ENCODE results near the gene CLCN1. TPM values are rescaled to one million over a fixed set of nuclear protein-coding genes. Genes with fewer than 3 reads are reported as not detected.

The CLCN1 gene
- total and polyA plus RNA-seq, 2 of the 8 experiments (the other 6 are each of a cell fraction or from before 2014, with no cell fraction given) = 0.36 to 0.41 TPM

DNA sequence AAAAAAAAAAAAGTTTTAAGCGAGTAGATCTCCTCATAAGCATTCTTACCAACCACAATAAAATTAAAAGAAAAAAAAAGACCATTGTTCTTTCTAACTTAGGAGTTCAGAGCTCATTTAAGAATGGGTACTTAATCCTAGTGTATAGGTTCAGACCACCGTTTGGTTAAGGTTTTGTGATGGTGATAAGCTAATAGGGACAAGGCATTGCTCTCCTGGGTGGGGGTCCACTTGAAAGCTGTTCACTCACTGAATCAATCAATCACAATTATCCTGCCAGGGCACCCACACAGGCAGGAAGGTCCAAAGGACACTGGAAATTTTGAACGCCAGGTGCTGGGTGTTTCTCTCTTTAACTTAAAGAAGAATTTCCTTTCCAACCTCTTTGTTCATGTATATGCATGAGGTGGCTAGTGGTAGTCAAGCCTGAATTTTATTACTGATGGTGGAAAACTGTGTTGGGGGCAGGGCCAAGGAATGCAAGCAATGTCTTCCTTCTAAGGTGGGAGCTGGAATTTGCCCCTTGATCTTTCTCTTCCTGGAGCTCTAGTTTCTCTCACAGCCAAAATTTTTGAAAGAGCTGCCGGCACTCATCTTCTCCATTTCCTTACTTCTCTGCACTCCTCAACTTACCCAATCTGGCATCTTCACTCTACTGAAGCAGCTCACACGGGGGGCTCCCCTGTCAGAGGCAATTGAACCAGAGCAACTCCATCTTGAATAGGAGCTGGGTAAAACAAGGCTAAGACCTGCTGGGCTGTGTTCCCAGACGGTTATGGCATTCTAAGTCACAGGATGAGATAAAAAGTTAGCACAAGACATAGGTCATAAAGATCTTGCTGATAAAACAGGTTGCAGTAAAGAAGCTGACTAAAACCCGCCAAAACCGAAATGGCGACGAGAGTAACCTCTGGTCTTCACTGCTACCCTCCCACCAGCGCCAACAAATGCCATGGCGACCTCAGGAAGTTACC lies 54.1 kb downstream of the CLCN1 start (continued):
- TF ChIP-seq, protein P1, sequence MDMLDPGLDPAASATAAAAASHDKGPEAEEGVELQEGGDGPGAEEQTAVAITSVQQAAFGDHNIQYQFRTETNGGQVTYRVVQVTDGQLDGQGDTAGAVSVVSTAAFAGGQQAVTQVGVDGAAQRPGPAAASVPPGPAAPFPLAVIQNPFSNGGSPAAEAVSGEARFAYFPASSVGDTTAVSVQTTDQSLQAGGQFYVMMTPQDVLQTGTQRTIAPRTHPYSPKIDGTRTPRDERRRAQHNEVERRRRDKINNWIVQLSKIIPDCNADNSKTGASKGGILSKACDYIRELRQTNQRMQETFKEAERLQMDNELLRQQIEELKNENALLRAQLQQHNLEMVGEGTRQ (IDR thresholded peaks at IDR 0.05; ENCODE audit: low read length) = no peak
- TF ChIP-seq KDM1A (IDR thresholded peaks at IDR 0.05; ENCODE audit: borderline replicate concordance, low read length) = no peak
- no peak for TF ChIP-seq CEBPB (IDR thresholded peaks at IDR 0.05; ENCODE audit: low read depth, low read length)
- TF ChIP-seq CBX8 (IDR thresholded peaks at IDR 0.05; ENCODE audit: borderline replicate concordance, low read depth, low read length) = no peak
- TF ChIP-seq NANOG (IDR thresholded peaks at IDR 0.05; ENCODE audit: insufficient read depth, low read depth, low read length, poor library complexity, severe bottlenecking) = peak; percentile 80
- TF ChIP-seq ASH2L (IDR thresholded peaks at IDR 0.05; ENCODE audit: low read length) = peak; percentile 79
